ENCODE results near the gene BRD4.

BRD4 gene

GRCh38 chr19:15249972-15250639 is 82.2 kb downstream of the BRD4 start:
- Histone ChIP-seq H3K4me3 (ENCODE audit: low read depth, low read length) (no peak overlapping the region), H3K36me3 (ENCODE audit: control insufficient read depth in 2 of 2, insufficient read depth in 1 of 2, low read length in 2 of 2) (peaks cover 5 to 91% of the 10 kb centered on the region in 2 experiments; a peak in 1 of 3 replicates), H3K27ac (ENCODE audit: extremely low read depth, low read depth, low read length) (no peak overlapping the region), H3K4me1 (ENCODE audit: control insufficient read depth, insufficient read depth, low read length) (no peaks in the 10 kb centered on the region), H3K9me3 (ENCODE audit: control insufficient read depth, insufficient read depth, low read depth, low read length) (no peaks in the 10 kb centered on the region)
- TF ChIP-seq ZNF747 (tag by site-specific recombination; IDR thresholded peaks at IDR 0.05) (no peak), EGR2 (tag by site-specific recombination; IDR thresholded peaks at IDR 0.05; ENCODE audit: low read depth) (peak; percentile 66), ZNF776 (tag by site-specific recombination; IDR thresholded peaks at IDR 0.05; ENCODE audit: borderline replicate concordance) (no peak), ZFHX2 (tag by site-specific recombination; conservative IDR thresholded peaks at IDR 0.05) (peak; percentile 43)
- CTCF ChIA-PET: interaction anchor here (0.6 to 3.3 kb wide), 8 partner anchors 11 to 160 kb away, joined by 3 to 15 read pairs (median 4); partner anchors contain the start of gene NOTCH3
- POLR2A ChIA-PET: interaction anchor here (1.4 kb wide), 1 partner anchor 16 kb away, joined by 4 read pairs; no protein-coding TSS in a partner anchor

GRCh38 chr19:15249528-15249874 is 82.8 kb downstream of the BRD4 start:
- Histone ChIP-seq H3K27ac (ENCODE audit: extremely low read depth, low read depth, low read length) (no peak overlapping the region), H3K4me1 (ENCODE audit: control insufficient read depth, insufficient read depth, low read length) (no peaks in the 10 kb centered on the region), H3K9me3 (ENCODE audit: control insufficient read depth, insufficient read depth, low read depth, low read length) (no peaks in the 10 kb centered on the region), H3K36me3 (ENCODE audit: control insufficient read depth in 2 of 2, insufficient read depth in 1 of 2, low read length in 2 of 2) (peaks cover 5 to 91% of the 10 kb centered on the region in 2 experiments; a peak in 1 of 3 replicates), H3K4me3 (ENCODE audit: low read depth, low read length) (no peak overlapping the region)
- ChIA-PET CTCF (interaction anchor here (0.6 to 1.1 kb wide), 3 partner anchors 49 to 100 kb away, joined by 3 to 5 read pairs (median 4); partner anchors contain the start of gene NOTCH3), POLR2A (no interaction called here)
- TF ChIP-seq REPIN1 (tag by site-specific recombination; IDR thresholded peaks at IDR 0.05; ENCODE audit: low read depth) (no peak), TCF7L2 (IDR thresholded peaks at IDR 0.05; ENCODE audit: borderline replicate concordance, low read depth, low read length) (no peak), ZNF768 (tag by site-specific recombination; IDR thresholded peaks at IDR 0.05) (no peak), ZNF175 (tag by site-specific recombination; IDR thresholded peaks at IDR 0.05) (no peak), ZNF645 (tag by site-specific recombination; IDR thresholded peaks at IDR 0.05) (no peak), KLF10 (tag by site-specific recombination; IDR thresholded peaks at IDR 0.05) (no peak), ZBTB21 (tag by site-specific recombination; IDR thresholded peaks at IDR 0.05) (no peak), ZFP3 (tag by site-specific recombination; IDR thresholded peaks at IDR 0.05; ENCODE audit: low read depth) (no peak), ZEB2 (tag by site-specific recombination; IDR thresholded peaks at IDR 0.05) (no peak), ZNF184 (tag by site-specific recombination; IDR thresholded peaks at IDR 0.05) (no peak), ZNF501 (tag by site-specific recombination; IDR thresholded peaks at IDR 0.05) (no peak), ZNF391 (tag by site-specific recombination; IDR thresholded peaks at IDR 0.05; ENCODE audit: borderline replicate concordance, low read depth) (no peak), KLF16 (tag by site-specific recombination; IDR thresholded peaks at IDR 0.05) (no peak), HOXA7 (CRISPR knock-in tag; IDR thresholded peaks at IDR 0.05; ENCODE audit: borderline replicate concordance) (no peak), ZNF704 (tag by site-specific recombination; IDR thresholded peaks at IDR 0.05) (no peak), ZSCAN16 (tag by site-specific recombination; IDR thresholded peaks at IDR 0.05) (no peak), ZNF561 (tag by site-specific recombination; IDR thresholded peaks at IDR 0.05; ENCODE audit: borderline replicate concordance) (no peak)

Data from HEK293 (cell line).